Endothelial cell of umbilical vein (primary cell): ENCODE measurements around the gene COL21A1. TPM values are rescaled to one million over a fixed set of nuclear protein-coding genes. Genes with fewer than 3 reads are reported as not detected.

Experiments
- BruUV-seq: library from RNA; stranded (reverse); fragments of 400-500 nt; replicated peaks from 2 replicates; lab custom pipeline; 2021; lab: Mats Ljungman, UMichigan
- CTCF ChIA-PET: fragments of 300-600, 350-600 bp; sonication (Branson Sonifier 250); formaldehyde crosslinking; loops from one replicate; lab custom pipeline; 2021; ENCODE audit warnings: antibody characterized with exemption, inconsistent platforms; lab: Charles Lee
- POLR2A ChIA-PET: fragments of 300-600, 350-600 bp; sonication (Branson Sonifier 250); formaldehyde crosslinking; loops from one replicate; lab custom pipeline; 2021; ENCODE audit warnings: antibody characterized with exemption, inconsistent platforms; lab: Charles Lee
- DNase-seq: peaks from one replicate; pipeline ENCODE4 v3.0.0-alpha.2; 2011; ENCODE audit warnings: low read depth, low spot score
- FAIRE-seq: peaks from 2 replicates; lab custom pipeline; 2011; peaks lifted over from hg19 to GRCh38; lab: Jason Lieb, UNC
- H2AFZ ChIP-seq: 2 replicates; pipeline ENCODE4 v1.6.0; 2012; ENCODE audit warnings: low read depth, low read length, control low read depth, inconsistent platforms
- H3K27ac ChIP-seq: 2 replicates; pipeline ENCODE4 v1.5.1; 2011; ENCODE audit warnings: low read depth, mild to moderate bottlenecking, control low read depth, low read length, moderate library complexity; ENCODE audit not compliant: insufficient read depth
- H3K27me3 ChIP-seq, 2 experiments: 2 replicates each; pipeline versions ENCODE4 v1.6.0 to v1.6.1; 2011; ENCODE audit warnings: low read length in 2 of 2, mixed read lengths in 1 of 2; ENCODE audit not compliant: control insufficient read depth in 2 of 2, insufficient read depth in 2 of 2
- H3K36me3 ChIP-seq, 2 experiments: 2 replicates in 1 of 2; 3 replicates in 1 of 2; pipeline ENCODE4 v1.5.1; 2011; ENCODE audit warnings: low read length in 2 of 2, mild to moderate bottlenecking in 1 of 2, moderate library complexity in 1 of 2; ENCODE audit not compliant: control insufficient read depth in 2 of 2, insufficient read depth in 2 of 2; ENCODE audit errors: extremely low read depth in 1 of 2
- H3K4me1 ChIP-seq: 3 replicates; pipeline ENCODE4 v1.5.1; 2011; ENCODE audit warnings: mild to moderate bottlenecking, low read length; ENCODE audit not compliant: control insufficient read depth, insufficient read depth; ENCODE audit errors: extremely low read depth
- H3K4me2 ChIP-seq: 2 replicates; pipeline ENCODE4 v1.6.1; 2011; ENCODE audit warnings: low read length, control low read depth, mixed read lengths; ENCODE audit not compliant: insufficient read depth
- H3K4me3 ChIP-seq, 3 experiments: fragments of 200-600 bp in 1 of 3; sonication (generic), shearing (Covaris generic) in 1 of 3; replicated peaks in 1 of 3; 2 replicates each; pipeline ENCODE4 v1.5.1; 2011 to 2016; ENCODE audit warnings: control low read depth in 3 of 3, low read length in 3 of 3, mild to moderate bottlenecking in 2 of 3, inconsistent platforms in 1 of 3, low read depth in 1 of 3, moderate library complexity in 1 of 3; ENCODE audit not compliant: insufficient read depth in 1 of 3
- H3K79me2 ChIP-seq: 2 replicates; pipeline ENCODE4 v1.6.0; 2012; ENCODE audit warnings: low read length, inconsistent platforms; ENCODE audit not compliant: control insufficient read depth, insufficient read depth
- H3K9ac ChIP-seq: replicated peaks from 2 replicates; pipeline ENCODE3; 2011; ENCODE audit warnings: low read length, control low read depth; ENCODE audit not compliant: insufficient read depth; ENCODE audit errors: extremely low read depth
- H3K9me1 ChIP-seq: replicated peaks from 3 replicates; pipeline ENCODE4 v1.6.0; 2011; ENCODE audit warnings: mild to moderate bottlenecking, low read length; ENCODE audit not compliant: control insufficient read depth, insufficient read depth; ENCODE audit errors: extremely low read depth
- H3K9me3 ChIP-seq: replicated peaks from 2 replicates; pipeline ENCODE4 v1.5.1; 2012; ENCODE audit warnings: low read length, inconsistent platforms; ENCODE audit not compliant: control insufficient read depth, insufficient read depth
- H4K20me1 ChIP-seq: replicated peaks from 2 replicates; pipeline ENCODE3; 2011; ENCODE audit warnings: mild to moderate bottlenecking, low read length; ENCODE audit not compliant: control insufficient read depth, insufficient read depth; ENCODE audit errors: extremely low read depth
- EZH2 ChIP-seq: IDR thresholded peaks from 2 replicates; pipeline ENCODE4 v1.6.1; 2012; ENCODE audit warnings: borderline replicate concordance, low read depth, mild to moderate bottlenecking, moderate library complexity, low read length, inconsistent platforms; ENCODE audit not compliant: severe bottlenecking
- FOS ChIP-seq: IDR thresholded peaks from 2 replicates; pipeline ENCODE4 v1.6.1; 2011; ENCODE audit warnings: mild to moderate bottlenecking, low read length, moderate library complexity, borderline replicate concordance; ENCODE audit not compliant: insufficient read depth
- GATA2 ChIP-seq: IDR thresholded peaks from 2 replicates; pipeline ENCODE4 v1.7.0; 2011; ENCODE audit warnings: low read depth, mild to moderate bottlenecking, moderate library complexity, mixed read lengths, low read length; ENCODE audit not compliant: insufficient read length, insufficient read depth
- JUN ChIP-seq: IDR thresholded peaks from 2 replicates; pipeline ENCODE4 v1.6.1; 2011; ENCODE audit warnings: borderline replicate concordance, low read depth; ENCODE audit not compliant: insufficient read length, insufficient read depth
- MYC ChIP-seq: IDR thresholded peaks from one replicate; pipeline ENCODE4 v1.6.1; 2011; ENCODE audit warnings: mild to moderate bottlenecking, low read depth, low read length
- POLR2A ChIP-seq: IDR thresholded peaks from 2 replicates; pipeline ENCODE4 v1.6.1; 2012; ENCODE audit warnings: low read depth, mild to moderate bottlenecking, control low read depth, low read length
- POLR2AphosphoS5 ChIP-seq: IDR thresholded peaks from 2 replicates; pipeline ENCODE4 v1.6.1; 2012; ENCODE audit warnings: low read depth, mild to moderate bottlenecking, control low read depth, low read length, moderate library complexity; ENCODE audit not compliant: insufficient read depth
- dilution Hi-C: fragments of 300-500 bp; cut with MboI; formaldehyde crosslinking; loops from one replicate; pipeline ENCODE4 v1.15.0; 2019; ENCODE audit warnings: low sequenced_read_pairs; ENCODE audit not compliant: extremely low pct_ligation_motif_present
- intact Hi-C: fragments of 100-400 bp; cut with micrococcal nuclease; formaldehyde crosslinking; loops from one replicate; pipeline ENCODE4 v1.10.0; 2022
- polyA plus RNA-seq, 4 experiments: library from polyadenylated mRNA; depleted of rRNA in 3 of 4; stranded (reverse) in 3 of 4; unstranded in 1 of 4; fragments of >200 nt; gene quantifications; 2 replicates each; pipeline versions ENCODE4 v1.2.1 to v1.2.3, GENCODE V29; 2011 to 2012; ENCODE audit warnings: missing spikeins in 1 of 4
- total RNA-seq: library from RNA; stranded (reverse); gene quantifications from 2 replicates; pipeline ENCODE4 v1.2.3, GENCODE V29; 2021
- TF ChIP-seq, protein P1 (sequence below): IDR thresholded peaks from 2 replicates; pipeline ENCODE4 v1.6.1; 2011; ENCODE audit not compliant: insufficient read depth, insufficient read length
- TF ChIP-seq, protein P2 (sequence below), 2 donors: IDR thresholded peaks; 1 replicate in 1 of 2; 2 replicates in 1 of 2; pipeline ENCODE4 v1.5.1; 2011; ENCODE audit warnings: low read length in 2 of 2, mild to moderate bottlenecking in 2 of 2, moderate library complexity in 2 of 2, control low read depth in 1 of 2, inconsistent platforms in 1 of 2, low read depth in 1 of 2; ENCODE audit not compliant: insufficient read depth in 1 of 2; ENCODE audit errors: extremely low read depth in 1 of 2

COL21A1 gene
- total and polyA plus RNA-seq, 2 donors (not counting 3 experiments of a cell fraction or from before 2014, with no cell fraction given) = 0.22 to 1.4 TPM

DNA sequence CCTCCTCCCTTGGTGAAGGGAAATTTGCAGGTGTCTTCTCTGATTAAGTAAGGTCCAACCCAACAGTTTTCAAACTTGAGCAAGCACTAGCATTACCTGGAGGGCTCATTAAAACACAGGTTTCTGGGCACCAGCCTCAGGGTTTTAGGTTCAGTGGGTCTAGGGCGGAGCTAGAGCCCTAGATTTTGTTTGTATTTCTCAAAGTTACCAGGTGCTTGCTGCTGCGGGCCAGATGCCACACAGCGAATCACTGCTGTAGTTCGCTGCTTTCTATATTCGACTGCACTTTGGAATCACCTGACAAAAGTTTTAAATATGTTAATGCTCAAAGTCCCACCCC is 869 bp downstream of the COL21A1 start:
- H3K4me2 ChIP-seq = no peak overlapping the region
- H3K9me3 ChIP-seq = no peaks in the 10 kb centered on the region
- FAIRE-seq (no peak), DNase-seq (no peak)
- no peaks in the 10 kb centered on the region for H3K9me1 ChIP-seq
- dilution Hi-C loops (no loop called here), intact Hi-C loops (loop anchor here (5.0 kb wide), 1 partner anchor 199 kb away; no protein-coding TSS in a partner anchor)
- H3K27me3 ChIP-seq = peaks cover 3% of the 10 kb centered on the region in 2 experiments
- H3K4me1 ChIP-seq = no peaks in the 10 kb centered on the region
- ChIA-PET POLR2A (no interaction called here), CTCF (interaction anchor here (1.1 to 1.5 kb wide), 4 partner anchors 11 to 970 kb away, joined by 3 to 4 read pairs (median 3); no protein-coding TSS in a partner anchor)
- TF ChIP-seq GATA2 (no peak), MYC (no peak), EZH2 (no peak)
- no peak overlapping the region for H3K27ac ChIP-seq
- no peaks in the 10 kb centered on the region for H4K20me1 ChIP-seq
- H3K4me3 ChIP-seq = no peak overlapping the region
- H3K9ac ChIP-seq = no peak overlapping the region
- H2AFZ ChIP-seq = no peak overlapping the region
- H3K79me2 ChIP-seq = no peaks in the 10 kb centered on the region
- no peaks in the 10 kb centered on the region for H3K36me3 ChIP-seq
- BruUV-seq = no TSS peak

DNA sequence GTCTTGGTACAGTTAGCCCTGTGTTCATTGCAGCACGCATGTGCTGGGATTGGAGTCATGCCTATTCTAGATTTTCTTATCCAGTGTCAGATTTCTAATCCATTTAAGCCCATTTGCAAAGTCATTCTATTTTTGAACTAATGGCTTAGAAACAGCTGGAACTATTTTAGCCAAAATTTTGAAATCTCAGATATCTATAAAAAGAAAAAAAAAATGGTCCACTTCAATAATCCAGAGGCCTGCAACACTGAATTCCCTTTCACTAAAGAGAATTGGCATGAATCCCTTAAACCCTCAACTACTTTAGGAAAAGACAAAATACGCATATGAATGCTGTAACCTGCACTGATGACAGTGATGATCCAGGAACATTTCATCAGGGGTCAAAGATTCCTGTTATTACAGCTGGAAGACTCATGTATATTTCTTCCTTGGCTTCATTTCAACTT is 1.5 kb downstream of the COL21A1 start:
- ChIA-PET POLR2A (no interaction called here), CTCF (interaction anchor here (1.6 to 1.9 kb wide), 2 partner anchors 14 to 47 kb away, joined by 4 to 5 read pairs; no protein-coding TSS in a partner anchor)
- dilution Hi-C loops = no loop called here

More for the DNA sequence above, 1.5 kb downstream of the COL21A1 start:
- H4K20me1 ChIP-seq = no peaks in the 10 kb centered on the region
- DNase-seq = peak; percentile 10
- peaks cover 3% of the 10 kb centered on the region in 2 experiments for H3K27me3 ChIP-seq
- H3K4me1 ChIP-seq = no peaks in the 10 kb centered on the region
- no peaks in the 10 kb centered on the region for H3K9me3 ChIP-seq
- no peaks in the 10 kb centered on the region for H3K79me2 ChIP-seq
- H3K9ac ChIP-seq = no peak overlapping the region
- BruUV-seq = no TSS peak
- intact Hi-C loops = loop anchor here (5.0 kb wide), 1 partner anchor 199 kb away; no protein-coding TSS in a partner anchor
- H3K4me3 ChIP-seq = no peak overlapping the region
- H2AFZ ChIP-seq = no peak overlapping the region
- TF ChIP-seq POLR2AphosphoS5 (no peak), JUN (no peak), EZH2 (no peak), FOS (no peak), POLR2A (no peak), MYC (no peak), GATA2 (no peak)
- TF ChIP-seq, protein P1, sequence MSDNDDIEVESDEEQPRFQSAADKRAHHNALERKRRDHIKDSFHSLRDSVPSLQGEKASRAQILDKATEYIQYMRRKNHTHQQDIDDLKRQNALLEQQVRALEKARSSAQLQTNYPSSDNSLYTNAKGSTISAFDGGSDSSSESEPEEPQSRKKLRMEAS = no peak
- TF ChIP-seq, protein P2, sequence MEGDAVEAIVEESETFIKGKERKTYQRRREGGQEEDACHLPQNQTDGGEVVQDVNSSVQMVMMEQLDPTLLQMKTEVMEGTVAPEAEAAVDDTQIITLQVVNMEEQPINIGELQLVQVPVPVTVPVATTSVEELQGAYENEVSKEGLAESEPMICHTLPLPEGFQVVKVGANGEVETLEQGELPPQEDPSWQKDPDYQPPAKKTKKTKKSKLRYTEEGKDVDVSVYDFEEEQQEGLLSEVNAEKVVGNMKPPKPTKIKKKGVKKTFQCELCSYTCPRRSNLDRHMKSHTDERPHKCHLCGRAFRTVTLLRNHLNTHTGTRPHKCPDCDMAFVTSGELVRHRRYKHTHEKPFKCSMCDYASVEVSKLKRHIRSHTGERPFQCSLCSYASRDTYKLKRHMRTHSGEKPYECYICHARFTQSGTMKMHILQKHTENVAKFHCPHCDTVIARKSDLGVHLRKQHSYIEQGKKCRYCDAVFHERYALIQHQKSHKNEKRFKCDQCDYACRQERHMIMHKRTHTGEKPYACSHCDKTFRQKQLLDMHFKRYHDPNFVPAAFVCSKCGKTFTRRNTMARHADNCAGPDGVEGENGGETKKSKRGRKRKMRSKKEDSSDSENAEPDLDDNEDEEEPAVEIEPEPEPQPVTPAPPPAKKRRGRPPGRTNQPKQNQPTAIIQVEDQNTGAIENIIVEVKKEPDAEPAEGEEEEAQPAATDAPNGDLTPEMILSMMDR (IDR thresholded peaks at IDR 0.05; ENCODE audit: extremely low read depth in 1 of 2, insufficient read depth in 1 of 2, low read depth in 1 of 2, low read length in 2 of 2) = no peak
- H3K36me3 ChIP-seq = no peaks in the 10 kb centered on the region
- no peak overlapping the region for H3K27ac ChIP-seq
- no peak for FAIRE-seq
- H3K4me2 ChIP-seq = no peak overlapping the region
- no peaks in the 10 kb centered on the region for H3K9me1 ChIP-seq
